HG03196 (cell line): ENCODE data around the gene UBE2I.
"Not testable (repeated sequence)": the region's sequence is repeated elsewhere in the genome, so short reads cannot be mapped to it uniquely, and the experiment has no call there.

ENCODE experiments used
- ATAC-seq: cut with Tn5 transposase; IDR thresholded peaks from one replicate; pipeline ENCODE4 v1.9.1; 2021; ENCODE audit not compliant: unreplicated experiment

UBE2I gene

GRCh38 chr16:1308977-1309885 lies at the start of gene UBE2I:
Gene UBE2I (plus strand): TSS chr16:1309636. CDS start chr16:1314031, 4,395 bp downstream.
- ATAC-seq: peak; percentile 62

- no peak for ATAC-seq
Observed at GRCh38 chr16:1259760-1260068, 49.7 kb upstream of the UBE2I start.

DNA sequence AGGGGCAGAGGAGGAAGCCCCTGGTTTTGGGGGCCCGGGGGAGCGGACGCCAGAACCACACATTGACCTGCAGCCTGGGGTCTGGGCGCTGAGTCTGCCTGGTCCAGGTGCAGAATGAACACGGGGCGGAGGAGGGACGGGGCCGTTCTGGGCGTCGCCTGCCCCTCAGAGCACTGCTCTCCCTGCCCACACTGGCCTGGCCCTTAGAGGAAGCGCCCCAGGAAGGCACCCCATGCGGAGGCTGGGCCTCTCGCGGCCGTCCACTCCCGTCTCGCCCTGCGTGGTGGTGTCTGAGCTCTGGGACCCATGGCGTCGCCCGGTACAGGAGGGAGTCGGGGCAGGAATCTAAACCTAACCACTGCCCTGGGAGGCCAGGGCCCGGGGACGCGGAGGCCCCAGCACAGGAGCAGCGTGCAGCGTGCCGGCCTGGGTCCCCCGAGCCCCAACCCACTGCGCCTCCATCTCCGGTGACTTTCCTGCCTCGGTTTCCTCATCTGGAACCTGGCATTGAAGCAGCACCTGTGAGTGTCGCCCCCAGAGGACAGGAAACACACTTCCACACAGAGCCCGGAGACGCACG lies 49.2 kb upstream of the UBE2I start:
- ATAC-seq: no peak

- ATAC-seq: no peak
Observed at GRCh38 chr16:1261131-1261892, 48.1 kb upstream of the UBE2I start.

- ATAC-seq: no peak
Observed at GRCh38 chr16:1262210-1262845, 47.1 kb upstream of the UBE2I start.

- ATAC-seq: no peak
Observed at GRCh38 chr16:1262846-1263221, 46.6 kb upstream of the UBE2I start.

DNA sequence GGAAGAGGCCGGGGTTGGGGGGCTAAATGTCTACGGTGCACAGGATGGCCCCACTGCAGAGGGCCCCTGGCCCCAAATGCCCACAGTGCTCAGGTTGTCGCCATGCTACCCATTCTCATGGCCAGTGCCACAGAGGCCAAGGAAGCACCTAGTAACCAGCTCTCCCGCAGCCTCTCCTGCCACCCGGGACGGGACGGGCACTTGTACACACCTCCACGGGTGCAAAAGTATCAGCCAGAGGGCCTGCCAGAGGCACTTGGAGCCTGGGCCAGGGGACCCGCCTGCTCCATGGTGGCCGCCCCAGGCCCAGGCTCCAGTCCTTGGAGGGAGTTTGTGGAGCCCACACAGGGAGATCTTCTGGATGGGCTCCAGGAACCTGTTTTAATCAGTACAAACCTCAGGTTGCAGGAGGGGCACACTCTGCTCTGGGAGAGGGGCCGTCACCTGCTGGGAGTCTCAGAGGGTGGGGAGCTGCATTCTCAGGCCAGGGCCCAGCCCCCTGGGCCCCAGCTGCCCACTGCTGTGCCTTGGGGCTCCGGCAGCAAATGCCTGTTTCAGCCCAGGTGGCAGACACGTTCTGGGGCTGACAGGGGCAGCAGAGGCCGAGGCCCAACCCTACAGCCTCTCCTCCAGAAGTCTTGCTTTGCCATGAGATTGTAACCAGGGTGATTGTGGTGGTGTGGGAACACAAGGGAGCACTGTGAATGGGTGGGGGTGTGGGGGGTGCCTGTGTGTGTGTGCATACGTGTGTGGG lies 45.7 kb upstream of the UBE2I start:
- ATAC-seq: no peak

- no peak for ATAC-seq
Observed at GRCh38 chr16:1264345-1265089, 44.9 kb upstream of the UBE2I start.

GRCh38 chr16:1265090-1265630 lies 44.3 kb upstream of the UBE2I start:
- ATAC-seq: no peak

GRCh38 chr16:1265826-1266225 lies 43.6 kb upstream of the UBE2I start:
- ATAC-seq: no peak

- not testable (repeated sequence) for ATAC-seq
Observed at GRCh38 chr16:1269418-1269817, 40.0 kb upstream of the UBE2I start.

DNA sequence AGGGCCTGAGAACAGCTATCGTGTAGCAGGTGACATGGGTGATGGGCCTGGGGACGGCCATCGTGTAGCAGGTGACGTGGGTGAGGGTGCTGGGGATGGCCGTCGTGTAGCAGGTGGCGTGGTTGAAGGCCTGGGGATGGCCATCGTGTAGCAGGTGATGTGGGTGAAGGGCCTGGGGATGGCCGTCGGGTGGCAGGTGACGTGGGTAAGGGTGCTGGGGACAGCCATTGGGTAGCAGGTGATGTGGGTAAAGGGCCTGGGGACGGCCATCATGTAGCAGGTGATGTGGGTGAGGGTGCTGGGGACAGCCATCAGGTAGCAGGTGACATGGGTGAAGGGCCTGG lies 38.1 kb upstream of the UBE2I start:
- ATAC-seq: no peak

DNA sequence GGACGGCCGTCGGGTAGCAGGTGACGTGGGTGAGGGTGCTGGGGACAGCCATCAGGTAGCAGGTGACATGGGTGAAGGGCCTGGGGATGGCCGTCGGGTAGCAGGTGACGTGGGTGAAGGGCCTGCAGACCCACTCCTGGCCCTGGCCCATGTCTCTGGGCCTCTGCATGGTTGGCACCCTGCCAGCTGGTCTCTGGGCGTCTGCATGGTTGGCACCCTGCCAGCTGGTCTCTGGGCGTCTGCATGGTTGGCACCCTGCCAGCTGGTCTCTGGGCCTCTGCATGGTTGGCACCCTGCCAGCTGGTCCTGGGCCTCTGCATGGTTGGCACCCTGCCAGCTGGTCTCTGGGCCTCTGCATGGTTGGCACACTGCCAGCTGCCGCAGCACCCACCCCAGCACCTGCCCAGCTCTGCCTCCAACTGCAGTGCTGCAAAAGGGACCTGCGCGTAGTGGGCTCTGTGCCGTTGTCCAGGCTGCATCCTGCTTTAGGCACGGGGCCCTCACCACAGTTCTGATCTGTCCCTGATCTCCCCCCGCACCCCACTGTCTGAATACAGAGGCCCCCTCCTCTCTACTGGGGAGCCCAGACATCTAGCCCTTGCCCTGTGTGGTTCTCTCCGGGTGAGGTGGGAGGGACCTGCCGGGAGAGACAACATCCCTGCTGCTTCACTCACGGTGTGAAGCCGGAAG lies 37.6 kb upstream of the UBE2I start:
- not testable (repeated sequence) for ATAC-seq

GRCh38 chr16:1272453-1273198 lies 36.8 kb upstream of the UBE2I start:
- no peak for ATAC-seq

DNA sequence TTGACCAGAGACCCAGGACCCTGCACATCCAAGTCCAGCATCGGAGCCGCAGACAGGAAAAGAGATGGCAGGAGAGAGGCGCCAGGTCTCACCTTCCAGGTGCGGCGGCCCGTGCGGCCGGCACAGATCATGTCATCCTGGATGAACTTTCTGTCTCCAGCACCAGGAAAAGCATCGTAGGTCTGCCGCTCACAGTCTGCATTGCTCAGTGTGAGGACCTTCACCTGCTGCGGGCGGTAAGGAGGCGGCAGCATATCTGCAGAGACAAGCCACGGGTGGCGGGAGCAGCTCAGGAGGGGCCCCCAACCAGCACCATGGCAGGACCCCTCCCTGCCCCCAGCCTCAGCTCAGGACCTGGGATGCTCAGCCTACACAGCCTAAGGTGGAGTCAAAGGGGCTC lies 35.6 kb upstream of the UBE2I start:
- no peak for ATAC-seq

GRCh38 chr16:1274767-1275166 lies 34.7 kb upstream of the UBE2I start:
- ATAC-seq: no peak

DNA sequence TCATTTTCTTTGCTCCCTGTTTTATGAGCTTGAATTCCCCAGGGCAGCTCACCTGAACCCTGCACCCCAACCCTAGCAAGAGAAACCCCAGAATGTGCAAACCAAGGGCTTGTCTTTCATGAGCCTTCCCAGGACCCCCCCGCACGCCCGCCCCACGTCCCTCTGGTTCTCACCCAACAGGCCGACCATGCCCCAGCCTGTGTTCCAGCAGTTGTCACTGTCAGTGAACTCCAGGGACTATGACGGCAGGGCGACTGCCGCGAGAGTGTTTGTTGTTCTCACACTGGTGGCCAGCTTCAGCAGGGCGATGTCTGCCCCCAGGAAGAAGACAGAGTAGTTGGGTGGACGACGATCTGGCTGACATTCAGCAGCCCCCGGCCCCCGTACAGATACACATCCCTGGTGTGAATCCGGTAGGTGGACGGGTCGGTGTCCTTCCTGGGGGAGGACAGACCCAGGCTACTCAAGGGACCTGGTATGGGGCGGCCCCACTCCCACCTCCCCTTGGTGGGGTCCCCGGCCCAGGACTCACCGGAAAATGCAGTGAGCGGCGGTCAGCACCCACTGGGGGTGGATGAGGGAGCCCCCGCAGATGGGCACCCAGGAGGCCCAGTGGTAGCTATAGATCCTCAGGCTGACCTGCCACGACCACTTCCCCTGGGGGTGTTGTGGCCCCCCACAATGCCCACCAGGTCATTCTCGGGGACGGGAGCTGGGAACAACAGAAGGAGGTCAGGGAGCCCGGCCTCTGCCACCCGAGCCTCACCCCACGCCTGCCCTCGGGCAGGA lies 33.5 kb upstream of the UBE2I start:
- no peak for ATAC-seq

DNA sequence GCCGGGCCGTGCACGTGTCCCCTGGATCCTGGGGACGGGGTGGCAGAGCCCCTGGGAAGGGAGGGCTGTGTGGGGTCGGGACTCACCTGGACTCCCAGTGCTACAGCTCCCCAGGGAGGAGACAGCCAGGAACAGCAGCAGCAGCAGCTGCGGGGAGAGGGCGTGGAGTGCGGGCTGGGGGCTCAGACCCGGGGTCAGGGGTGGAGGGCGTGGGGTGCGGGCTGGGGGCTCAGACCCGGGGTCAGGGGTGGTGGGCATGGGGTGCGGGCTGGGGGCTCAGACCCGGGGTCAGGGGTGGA lies 32.9 kb upstream of the UBE2I start:
- no peak for ATAC-seq
